SU-DHL-6 (cell line): ENCODE results near the gene AKAP12.

ENCODE experiments used
- H2AFZ ChIP-seq: fragments of 200-600 bp; sonication (generic); 2 replicates; pipeline ENCODE4 v1.6.1; 2014; ENCODE audit warnings: low read depth, mild to moderate bottlenecking, moderate library complexity, mixed read lengths, antibody characterized with exemption, low read length; ENCODE audit not compliant: severe bottlenecking
- H3F3A ChIP-seq: fragments of 200-600 bp; shearing (Covaris generic); 2 replicates; pipeline ENCODE4 v1.6.0; 2016; ENCODE audit warnings: antibody characterized with exemption, mild to moderate bottlenecking; ENCODE audit not compliant: insufficient read depth
- H3K27ac ChIP-seq: fragments of 200-600 bp; sonication (generic); 2 replicates; pipeline ENCODE4 v1.5.1; 2016; ENCODE audit warnings: low read depth, mild to moderate bottlenecking, low read length, moderate library complexity, mixed read lengths
- H3K27me3 ChIP-seq: fragments of 200-600 bp; sonication (generic), shearing (Covaris generic); 2 replicates; pipeline ENCODE4 v1.6.0; 2014; ENCODE audit warnings: mild to moderate bottlenecking, low read length
- H3K36me3 ChIP-seq: fragments of 200-600 bp; sonication (generic); 2 replicates; pipeline ENCODE4 v1.6.1; 2014; ENCODE audit warnings: mild to moderate bottlenecking, low read length, mixed read lengths
- H3K4me2 ChIP-seq: fragments of 300-600, 200-600 bp; shearing (Covaris generic), sonication (generic); 2 replicates; pipeline ENCODE4 v1.6.0; 2014; ENCODE audit warnings: low read length, low read depth, mild to moderate bottlenecking; ENCODE audit not compliant: poor library complexity, severe bottlenecking
- H3K4me3 ChIP-seq: fragments of 200-600 bp; sonication (generic); 2 replicates; pipeline ENCODE4 v1.5.1; 2014; ENCODE audit warnings: antibody characterized with exemption, low read length, mild to moderate bottlenecking, mixed read lengths; ENCODE audit not compliant: insufficient read depth, poor library complexity, severe bottlenecking
- H3K79me2 ChIP-seq: fragments of 200-600 bp; sonication (generic); 2 replicates; pipeline ENCODE4 v1.6.1; 2014; ENCODE audit warnings: mild to moderate bottlenecking, low read length, moderate library complexity; ENCODE audit not compliant: insufficient read depth
- H3K9ac ChIP-seq: fragments of 200-600 bp; sonication (generic); 2 replicates; pipeline ENCODE4 v1.7.0; 2014; ENCODE audit warnings: mild to moderate bottlenecking, low read length
- H3K9me2 ChIP-seq: fragments of 200-600 bp; sonication (generic); replicated peaks from 2 replicates; pipeline ENCODE4 v1.6.1; 2014; ENCODE audit warnings: low read length; ENCODE audit not compliant: insufficient read depth
- H3K9me3 ChIP-seq: fragments of 200-600 bp; sonication (generic); 2 replicates; pipeline ENCODE4 v1.6.1; 2014; ENCODE audit warnings: low read length, mixed read lengths; ENCODE audit not compliant: insufficient read depth
- H4K20me1 ChIP-seq: fragments of 200-600 bp; sonication (generic); 2 replicates; pipeline ENCODE4 v1.6.1; 2014; ENCODE audit warnings: low read depth, mild to moderate bottlenecking, antibody characterized with exemption, low read length, moderate library complexity, mixed read lengths
- CTCF ChIP-seq: fragments of 200-600 bp; sonication (generic); IDR thresholded peaks from one replicate; pipeline ENCODE4 v1.5.1; 2017; ENCODE audit warnings: antibody characterized with exemption, mild to moderate bottlenecking, low read length, moderate library complexity; ENCODE audit not compliant: insufficient read depth, poor library complexity, severe bottlenecking
- EZH2phosphoT487 ChIP-seq: fragments of 200-600 bp; sonication (generic), shearing (Covaris generic); conservative IDR thresholded peaks from 2 replicates; pipeline ENCODE4 v1.6.1; 2018; ENCODE audit warnings: mild to moderate bottlenecking, antibody characterized with exemption, low read length, moderate library complexity, mixed read lengths

The AKAP12 gene

GRCh38 chr6:151232899-151233298, 6.9 kb upstream of the AKAP12 start:
- Histone ChIP-seq H3K9me3 (no peaks in the 10 kb centered on the region), H3K9ac (no peak overlapping the region), H3K36me3 (no peaks in the 10 kb centered on the region), H3K27ac (no peak overlapping the region), H2AFZ (no peak overlapping the region), H3K9me2 (no peaks in the 10 kb centered on the region), H3K79me2 (no peaks in the 10 kb centered on the region), H3K27me3 (no peaks in the 10 kb centered on the region), H3F3A (no peaks in the 10 kb centered on the region), H4K20me1 (no peaks in the 10 kb centered on the region), H3K4me2 (no peak overlapping the region), H3K4me3 (no peak overlapping the region)
- TF ChIP-seq EZH2phosphoT487 (no peak), CTCF (no peak)

- H3K4me2 ChIP-seq: no peak overlapping the region
- no peak overlapping the region for H3K9ac ChIP-seq
- no peak for TF ChIP-seq CTCF
- no peak for TF ChIP-seq EZH2phosphoT487
Measured at GRCh38 chr6:151233731-151234130, 6.0 kb upstream of the AKAP12 start.

GRCh38 chr6:151236668-151237401, 2.9 kb upstream of the AKAP12 start:
- no peaks in the 10 kb centered on the region for H3K36me3 ChIP-seq
- no peak overlapping the region for H3K4me2 ChIP-seq
- no peaks in the 10 kb centered on the region for H3K79me2 ChIP-seq
- H3K9ac ChIP-seq: no peak overlapping the region
- H3K9me2 ChIP-seq: no peaks in the 10 kb centered on the region
- H3K27ac ChIP-seq: no peak overlapping the region
- H3K9me3 ChIP-seq: no peaks in the 10 kb centered on the region
- TF ChIP-seq CTCF (no peak), EZH2phosphoT487 (no peak)
- no peaks in the 10 kb centered on the region for H4K20me1 ChIP-seq
- no peak overlapping the region for H3K4me3 ChIP-seq
- H3K27me3 ChIP-seq: no peaks in the 10 kb centered on the region
- no peaks in the 10 kb centered on the region for H3F3A ChIP-seq
- no peak overlapping the region for H2AFZ ChIP-seq

More at GRCh38 chr6:151233731-151234130, 6.0 kb upstream of the AKAP12 start:
- no peaks in the 10 kb centered on the region for H3K9me3 ChIP-seq
- H3K4me3 ChIP-seq: no peak overlapping the region
- H3K36me3 ChIP-seq: no peaks in the 10 kb centered on the region
- no peaks in the 10 kb centered on the region for H3K9me2 ChIP-seq
- H3K27me3 ChIP-seq: no peaks in the 10 kb centered on the region
- no peak overlapping the region for H2AFZ ChIP-seq
- no peaks in the 10 kb centered on the region for H3K79me2 ChIP-seq
- no peaks in the 10 kb centered on the region for H3F3A ChIP-seq
- H3K27ac ChIP-seq: no peak overlapping the region
- no peaks in the 10 kb centered on the region for H4K20me1 ChIP-seq
